ENCODE measurements around the gene FSTL4.

Gene FSTL4

DNA sequence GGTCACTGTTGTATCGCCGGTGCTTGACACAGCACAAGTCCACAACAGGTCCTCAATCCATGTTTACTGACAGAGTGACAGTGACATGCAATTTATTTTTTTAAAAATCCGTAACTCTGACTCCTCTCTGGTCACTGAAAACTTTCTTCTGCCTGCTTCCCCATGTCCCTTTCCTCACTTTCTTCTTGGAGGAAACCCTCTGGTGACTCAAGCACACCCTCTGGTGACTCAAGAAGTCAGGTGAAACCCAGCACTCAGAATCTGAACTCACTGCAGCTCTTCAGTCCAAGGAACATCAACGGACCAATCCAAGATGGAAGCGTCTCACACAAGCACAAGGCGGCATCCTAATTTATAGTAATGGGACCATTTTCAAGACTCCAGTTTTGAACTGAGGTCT, 245.9 kb downstream of the FSTL4 start:
- DNase-seq (ENCODE audit: low spot score): no peak

DNA sequence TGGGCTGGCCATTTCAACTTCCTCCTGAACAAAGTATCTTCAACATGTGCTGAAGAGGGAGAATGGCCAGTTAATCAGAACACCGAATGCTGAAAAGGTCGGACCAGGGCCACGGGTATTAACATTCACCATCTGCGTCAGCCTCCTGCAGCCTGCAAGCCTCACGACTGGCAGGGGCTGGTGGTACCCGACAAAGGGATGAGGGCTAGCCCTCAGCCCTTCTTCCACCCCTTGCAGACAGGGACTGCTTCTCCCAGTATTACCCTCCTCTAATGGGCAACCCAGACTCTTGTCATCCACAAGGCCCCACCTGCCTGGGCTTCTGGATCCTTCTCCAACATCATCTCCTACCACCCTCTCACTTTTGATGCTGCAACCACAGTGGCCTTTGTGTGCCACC, 246.6 kb downstream of the FSTL4 start:
- no peak for DNase-seq (ENCODE audit: low spot score)

DNA sequence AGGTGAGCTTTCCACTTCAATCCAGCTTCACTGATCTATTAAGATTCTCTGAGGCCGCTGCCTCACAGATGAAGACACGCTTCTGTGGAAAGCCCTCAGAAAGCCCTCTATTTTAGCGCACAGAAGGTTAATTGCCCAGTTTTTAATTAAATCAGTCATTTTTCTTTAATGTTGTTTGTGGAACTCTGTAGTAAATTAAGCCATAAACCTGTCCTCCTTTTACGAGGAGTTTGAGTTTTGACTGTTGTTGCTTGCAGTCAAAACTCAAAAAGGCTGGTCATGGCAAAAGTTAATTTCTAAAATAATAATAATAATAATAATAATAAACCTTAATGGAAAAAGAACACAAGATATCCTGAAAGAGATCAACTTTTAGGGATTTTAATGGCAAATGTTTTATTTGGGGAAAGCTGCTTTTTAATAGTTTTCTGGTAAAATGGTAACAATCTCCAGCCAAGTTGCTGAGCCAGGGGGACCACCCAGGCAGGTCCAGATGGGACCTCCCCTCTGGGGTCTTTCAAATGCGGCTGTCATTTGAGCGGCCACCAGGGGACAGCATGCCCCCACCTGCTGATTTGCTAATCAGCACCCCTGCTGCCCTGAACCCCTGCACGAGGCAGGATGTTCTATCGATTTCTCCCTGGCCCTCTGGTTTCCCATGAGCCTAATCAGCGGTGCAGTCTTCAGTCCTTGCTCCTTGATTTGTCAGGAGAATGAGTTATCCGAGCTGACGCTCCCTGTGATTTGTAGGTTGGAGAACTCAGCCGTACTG, 247.2 kb downstream of the FSTL4 start:
- DNase-seq (ENCODE audit: low spot score): no peak

DNA sequence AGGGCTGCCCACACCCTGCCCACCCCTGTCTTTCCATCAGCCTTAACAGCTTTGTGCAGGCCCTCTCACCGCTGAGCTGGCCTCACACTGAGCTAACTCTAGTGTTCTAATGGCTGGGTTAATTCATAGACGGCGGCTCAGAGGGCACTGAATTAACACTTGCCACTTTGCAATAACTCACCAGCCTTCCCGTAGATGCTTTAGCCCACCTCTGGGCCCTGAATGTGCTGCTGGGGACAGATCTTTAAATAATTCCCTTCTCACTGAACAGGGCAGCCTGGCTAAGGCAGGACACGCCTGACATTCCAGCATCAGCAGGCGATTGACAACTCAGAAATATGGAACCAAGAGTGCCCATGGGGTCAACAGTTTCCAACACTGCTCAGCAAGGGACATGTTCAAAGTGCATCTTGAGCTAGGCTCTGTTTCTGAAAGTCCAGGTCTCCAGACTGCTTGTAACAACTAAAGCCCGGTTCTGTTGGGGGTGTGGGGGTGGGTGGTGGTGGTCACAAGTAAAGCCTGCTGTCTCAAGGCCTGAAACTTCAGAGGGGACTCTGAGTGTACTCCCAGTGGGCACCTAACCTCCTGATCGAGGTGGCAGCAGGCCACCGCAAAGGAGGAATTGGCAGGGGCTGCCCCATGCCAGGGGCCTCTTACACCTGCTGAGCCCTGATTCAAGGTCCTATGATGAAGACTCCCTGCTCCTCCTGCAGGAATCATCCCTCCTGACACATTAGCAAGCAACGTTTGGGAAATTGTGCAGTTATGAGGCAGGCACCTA, 248.3 kb downstream of the FSTL4 start:
- DNase-seq (ENCODE audit: low spot score): no peak

DNA sequence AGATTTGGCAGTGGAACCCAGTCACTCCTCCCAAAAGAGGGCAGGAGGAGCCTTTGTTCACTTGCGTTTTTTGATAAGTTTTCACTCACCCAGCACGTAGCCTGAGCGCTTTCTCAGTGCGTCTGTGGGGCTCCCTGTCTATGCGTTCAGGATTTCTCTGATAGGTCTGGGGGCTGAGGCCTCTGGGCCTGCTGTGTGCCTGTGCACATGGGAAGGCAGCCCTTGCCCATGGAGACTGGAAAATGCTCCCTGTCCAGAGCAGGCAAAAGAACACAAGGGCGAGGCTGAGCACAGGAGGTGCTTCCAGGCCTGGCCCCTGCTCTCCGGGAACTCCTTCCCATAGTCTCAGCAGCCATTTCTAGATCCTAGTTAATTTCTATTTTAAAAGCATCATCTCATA, 249.9 kb downstream of the FSTL4 start:
- DNase-seq (ENCODE audit: low spot score): no peak

DNA sequence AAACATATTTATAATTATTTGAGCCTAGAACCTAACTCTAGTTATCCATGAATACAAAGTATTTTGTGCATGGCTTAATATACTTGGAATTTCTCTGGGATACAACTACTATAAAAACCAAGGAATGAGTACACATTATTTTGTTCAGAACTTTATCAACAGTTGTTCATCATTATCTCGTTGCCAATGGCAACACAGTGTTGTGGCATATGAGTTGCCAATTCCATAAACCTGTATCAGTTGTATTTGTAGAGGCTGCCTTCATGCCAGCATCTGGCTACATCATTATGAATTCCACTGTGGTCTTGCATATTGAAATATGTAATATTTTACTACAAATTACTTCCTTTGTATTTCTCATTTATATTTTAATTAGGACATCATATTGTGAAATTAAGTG, 250.4 kb downstream of the FSTL4 start:
- DNase-seq (ENCODE audit: low spot score): no peak

DNA sequence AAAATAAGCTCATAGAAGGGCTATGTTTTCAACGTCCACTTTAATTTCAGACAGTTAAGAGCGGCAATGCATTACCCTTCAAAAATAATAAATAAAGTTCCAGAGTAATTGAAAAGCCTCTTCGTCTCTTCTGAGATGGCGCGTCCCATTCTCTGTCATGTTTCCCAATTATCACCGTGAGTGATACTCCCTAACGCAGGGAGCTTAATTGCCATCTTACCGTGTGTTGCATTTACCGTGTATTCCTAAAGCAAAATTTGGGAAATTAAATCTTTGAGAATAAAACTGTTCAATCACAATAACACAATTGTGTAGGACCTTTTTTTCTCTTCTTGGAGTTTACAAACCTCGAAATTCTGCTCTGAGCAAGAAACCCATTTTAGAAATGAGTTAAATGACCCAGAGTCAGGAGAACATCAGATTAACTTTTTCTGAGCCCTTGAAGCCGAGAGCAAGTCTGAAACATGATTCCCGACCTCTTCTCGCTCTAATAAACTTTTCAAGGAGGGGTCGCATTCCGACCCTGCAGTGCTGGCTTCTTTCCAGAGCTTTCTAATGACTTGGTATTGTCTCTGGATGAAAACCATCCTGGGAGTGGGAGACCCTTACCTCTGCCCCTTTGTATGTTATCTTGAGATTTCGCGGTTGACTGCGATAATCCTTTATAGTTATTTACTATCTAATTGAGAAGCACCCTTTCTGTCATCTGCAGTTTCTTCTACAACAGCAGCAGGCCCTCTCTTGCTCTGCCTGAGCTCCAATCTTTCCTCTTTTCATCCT, 251.5 kb downstream of the FSTL4 start:
- DNase-seq (ENCODE audit: low spot score): no peak

DNA sequence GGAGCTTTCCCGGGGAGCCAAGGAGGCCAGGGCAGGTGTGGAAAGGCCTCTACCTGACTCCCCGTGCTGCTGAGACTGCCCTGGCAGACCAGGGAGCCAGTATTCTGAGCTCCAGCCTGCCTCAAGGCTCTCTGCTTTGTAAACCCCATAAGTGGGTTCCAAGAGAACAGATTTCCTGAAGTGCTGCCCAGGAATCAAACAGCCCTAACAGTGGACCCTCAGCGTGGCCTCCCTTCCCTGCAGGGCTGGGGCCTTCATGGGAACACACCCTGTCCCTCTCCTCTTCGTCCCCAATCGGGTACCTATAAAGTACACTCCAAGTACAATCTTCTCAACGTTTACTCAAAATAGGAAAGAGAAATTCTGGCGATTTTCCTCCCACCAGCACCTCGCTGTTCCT, 252.5 kb downstream of the FSTL4 start:
- no peak for DNase-seq (ENCODE audit: low spot score)

DNA sequence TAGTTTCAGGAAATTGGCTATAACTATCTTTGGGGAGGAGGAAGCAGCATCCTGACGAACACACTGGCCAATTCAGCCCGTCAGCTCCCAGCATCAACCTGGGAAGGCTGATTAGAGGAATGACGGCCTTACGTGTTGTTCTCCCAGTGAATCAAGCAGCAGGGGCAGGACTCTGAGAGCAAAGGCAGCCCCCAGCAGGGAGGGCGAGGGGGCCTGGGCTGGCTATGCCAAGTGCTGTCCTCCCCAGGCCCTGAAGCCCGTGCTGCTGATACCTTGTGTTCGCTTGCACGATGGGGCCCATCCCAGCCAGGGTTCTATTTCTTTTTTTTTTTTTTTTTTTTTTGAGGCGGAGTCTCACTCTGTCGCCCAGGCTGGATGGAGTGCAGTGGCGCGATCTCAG, 254.1 kb downstream of the FSTL4 start:
- no peak for DNase-seq (ENCODE audit: low spot score)

DNA sequence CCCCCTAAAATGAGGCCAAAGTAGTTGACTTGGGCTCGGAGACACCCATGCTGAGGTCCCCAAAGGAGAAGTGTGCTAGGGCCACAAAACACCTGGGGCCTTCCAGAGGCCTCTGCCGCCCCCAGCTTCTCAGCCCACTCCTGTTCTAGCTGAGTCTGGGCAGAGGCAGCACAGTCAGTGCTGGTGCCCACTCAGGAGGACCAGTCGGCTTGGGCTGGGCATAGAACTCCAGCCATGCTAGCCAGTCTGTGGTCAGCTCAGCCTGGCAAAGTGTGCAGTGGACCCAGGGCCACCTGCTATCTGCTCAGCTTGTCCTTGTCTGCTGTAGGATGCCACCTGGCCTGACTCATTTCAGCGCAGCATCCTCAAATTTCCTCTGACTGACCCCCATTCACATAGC, 254.6 kb downstream of the FSTL4 start:
- no peak for DNase-seq (ENCODE audit: low spot score)

DNA sequence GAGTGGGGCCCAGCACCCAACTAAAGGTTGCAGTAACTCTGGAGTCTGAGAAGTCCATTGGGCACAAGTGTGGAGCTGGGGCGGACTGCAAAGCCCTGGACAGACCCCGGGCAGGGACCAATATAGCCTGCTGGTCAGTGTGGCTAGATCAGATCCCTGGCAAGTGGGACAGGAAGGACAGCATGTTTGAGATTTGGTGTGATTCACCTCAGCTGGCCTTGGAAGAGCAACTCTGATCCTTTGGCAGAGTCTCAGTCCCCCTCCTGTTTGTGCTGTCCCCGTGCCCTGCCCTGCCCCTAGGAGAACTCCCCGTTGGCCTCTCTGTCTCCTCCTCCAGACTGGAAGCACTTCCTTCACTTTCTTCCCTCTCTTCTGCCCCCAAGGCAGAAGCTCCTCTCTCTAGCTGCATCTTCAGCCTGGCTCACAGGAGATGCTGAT, 255.3 kb downstream of the FSTL4 start:
- DNase-seq (ENCODE audit: low spot score): no peak

DNA sequence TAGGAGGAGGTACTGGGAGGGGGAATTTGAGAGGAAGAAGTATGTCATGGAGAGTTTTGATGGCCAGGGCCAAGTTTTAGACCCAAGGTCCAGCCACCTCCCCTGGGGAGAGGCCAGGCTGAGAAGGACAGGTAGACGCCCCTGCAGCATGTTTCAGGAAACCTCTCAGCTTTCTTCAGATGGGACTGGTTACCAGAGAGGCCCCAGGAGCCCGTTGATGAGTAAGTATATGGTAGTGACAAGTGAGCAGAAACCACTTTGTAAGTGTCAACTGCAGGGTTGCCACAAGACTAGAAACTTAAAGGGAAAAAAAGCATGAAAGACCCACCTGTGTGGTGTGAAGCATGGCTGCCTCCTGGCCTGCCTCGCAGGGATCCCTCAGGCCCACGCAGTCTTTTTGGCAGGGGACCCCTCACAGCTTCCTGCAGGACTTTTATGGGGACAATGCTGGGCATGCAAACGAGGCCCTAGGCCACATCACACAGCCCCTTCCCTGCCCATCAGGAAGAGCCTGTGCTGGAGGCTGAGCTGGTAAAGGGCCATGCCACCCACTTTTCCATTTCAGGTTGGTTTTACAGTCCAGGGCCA, 255.9 kb downstream of the FSTL4 start:
- DNase-seq (ENCODE audit: low spot score): no peak

DNA sequence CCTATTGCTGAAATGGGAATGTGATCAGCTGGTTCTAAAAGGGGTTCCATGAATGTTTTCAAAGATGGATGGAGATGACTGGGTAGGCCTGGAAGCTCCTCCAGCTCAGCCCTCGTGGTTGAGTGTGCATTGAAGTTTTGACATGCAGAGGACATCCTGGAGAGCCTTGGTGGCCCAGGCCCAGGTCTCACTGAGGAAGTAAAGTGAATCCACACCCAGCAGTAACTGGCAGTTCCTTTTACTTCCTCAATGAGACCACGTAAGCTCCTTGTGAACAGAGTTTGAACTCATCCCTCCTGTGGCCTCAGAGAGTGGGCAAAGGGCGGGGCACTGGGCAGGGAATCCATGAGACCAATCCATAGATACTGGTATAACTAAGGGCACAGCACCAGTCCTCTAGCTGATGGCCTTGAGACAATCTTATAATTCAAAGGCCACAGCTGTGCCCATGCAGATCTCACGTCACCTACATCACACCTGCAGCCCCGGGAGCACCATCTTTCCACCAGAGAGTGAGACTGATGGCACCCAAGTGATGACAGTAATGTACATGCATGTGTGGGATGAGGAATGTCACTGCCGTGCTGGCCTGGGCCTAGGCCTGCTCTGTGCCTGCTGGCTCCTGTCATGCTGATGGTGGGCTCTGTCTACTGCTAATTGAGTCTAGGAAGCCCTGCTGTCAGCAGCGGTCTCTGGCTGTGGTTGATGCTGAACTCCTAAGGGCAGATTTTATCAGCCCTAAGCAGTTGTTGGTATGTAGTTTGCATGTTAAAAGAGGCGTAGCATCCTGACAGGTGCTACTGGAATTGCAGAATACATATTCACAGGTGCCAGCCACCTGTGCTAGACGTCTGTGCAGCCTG, 257.8 kb downstream of the FSTL4 start:
- no peak for DNase-seq (ENCODE audit: low spot score)

DNA sequence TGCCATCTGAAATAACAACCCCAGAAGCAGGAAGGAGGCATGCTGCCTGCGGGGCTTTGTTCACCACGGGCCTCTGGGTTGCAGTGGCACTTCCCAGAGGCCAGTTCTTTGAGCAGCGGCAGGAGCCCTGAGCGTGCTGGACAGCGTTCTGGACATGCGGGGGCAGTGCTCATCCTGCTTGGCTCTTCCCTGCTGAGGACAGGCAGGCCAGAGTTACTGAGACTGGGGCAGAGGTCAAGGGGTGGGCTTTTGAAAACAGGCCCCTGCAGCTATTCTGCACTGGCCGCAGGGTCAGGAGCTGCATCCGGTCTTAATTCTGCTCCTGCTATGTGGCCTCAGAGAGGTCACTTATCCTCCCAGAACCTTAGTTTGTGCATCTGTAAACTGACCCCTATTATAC, 258.6 kb downstream of the FSTL4 start:
- DNase-seq (ENCODE audit: low spot score): no peak

DNA sequence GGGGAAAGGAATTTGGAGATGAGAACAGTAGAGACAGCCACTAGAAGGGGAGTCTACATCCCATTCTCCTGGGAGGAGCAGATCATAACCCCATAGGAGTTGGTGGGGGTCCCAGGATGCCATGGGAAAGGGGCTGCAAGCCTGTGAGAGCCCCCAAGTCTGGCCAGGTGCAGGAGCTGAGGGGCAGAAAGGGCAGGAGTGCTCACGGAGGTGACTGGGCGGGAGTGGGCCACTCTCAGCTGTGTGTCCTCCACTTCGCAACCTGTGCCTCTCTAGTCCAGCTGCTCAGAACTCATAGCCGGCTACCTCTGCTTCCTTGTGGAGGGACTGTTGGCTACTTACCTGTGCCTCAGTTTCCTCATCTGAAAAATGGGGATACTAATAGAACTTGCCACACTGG, 263.9 kb downstream of the FSTL4 start:
- no peak for DNase-seq (ENCODE audit: low spot score)

DNA sequence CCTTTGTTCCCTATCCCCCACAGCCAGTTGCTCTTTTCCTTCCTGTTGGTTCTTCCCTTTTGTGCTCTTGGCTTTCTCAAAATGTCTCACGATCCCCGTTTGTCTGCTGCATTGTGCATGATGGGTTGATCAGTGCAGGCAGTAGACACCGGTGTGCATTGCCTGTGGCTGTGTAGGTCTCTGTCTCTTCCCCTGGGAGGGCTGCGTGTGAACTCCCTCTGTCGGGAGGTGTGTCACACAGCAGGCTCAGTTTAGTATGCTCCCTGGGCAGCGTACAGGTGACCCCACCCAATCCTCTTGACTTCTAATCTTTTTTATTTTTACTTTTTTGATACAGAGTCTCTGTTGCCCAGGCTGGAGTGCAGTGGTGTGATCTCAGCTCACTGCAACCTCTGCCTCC, 265.3 kb downstream of the FSTL4 start:
- no peak for DNase-seq (ENCODE audit: low spot score)

DNA sequence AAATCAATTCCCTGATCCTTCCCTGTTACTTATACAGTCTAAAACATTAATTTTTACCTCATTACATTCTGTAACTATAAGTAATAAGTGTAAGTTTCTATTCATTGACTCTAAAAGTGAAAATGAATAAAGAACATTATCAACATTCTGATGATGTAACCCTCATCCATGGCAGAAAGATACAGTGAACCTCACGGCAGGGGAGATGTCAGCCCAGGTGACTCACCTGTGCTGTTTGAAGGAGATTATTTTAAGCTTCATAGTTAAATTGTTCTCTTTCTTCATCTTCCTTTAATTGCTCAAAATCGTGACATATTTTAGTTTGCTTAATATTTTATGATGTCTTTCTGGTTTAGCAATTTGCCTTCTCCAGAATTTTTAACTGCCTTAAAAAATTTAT, 268.1 kb downstream of the FSTL4 start:
- DNase-seq (ENCODE audit: low spot score): no peak

DNA sequence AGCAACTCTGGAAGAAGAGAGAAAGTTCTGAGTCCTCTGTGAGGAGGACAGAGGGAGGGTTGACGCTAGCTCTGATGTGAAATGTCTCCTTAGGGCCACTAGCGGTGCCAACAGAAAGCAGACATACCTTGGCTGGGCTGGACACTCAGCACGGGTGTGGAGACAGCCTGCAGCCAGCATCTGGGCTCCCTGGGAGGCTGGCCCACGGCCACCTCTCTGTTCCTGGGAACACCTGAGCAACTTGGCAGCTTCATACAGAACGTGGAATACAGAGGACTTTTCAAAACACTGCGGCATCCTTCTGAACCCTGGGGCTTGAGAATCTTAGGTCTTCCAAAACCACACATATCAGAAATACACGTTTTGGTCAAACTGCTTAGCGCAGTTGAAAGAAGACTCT, 269.1 kb downstream of the FSTL4 start:
- no peak for DNase-seq (ENCODE audit: low spot score)

DNA sequence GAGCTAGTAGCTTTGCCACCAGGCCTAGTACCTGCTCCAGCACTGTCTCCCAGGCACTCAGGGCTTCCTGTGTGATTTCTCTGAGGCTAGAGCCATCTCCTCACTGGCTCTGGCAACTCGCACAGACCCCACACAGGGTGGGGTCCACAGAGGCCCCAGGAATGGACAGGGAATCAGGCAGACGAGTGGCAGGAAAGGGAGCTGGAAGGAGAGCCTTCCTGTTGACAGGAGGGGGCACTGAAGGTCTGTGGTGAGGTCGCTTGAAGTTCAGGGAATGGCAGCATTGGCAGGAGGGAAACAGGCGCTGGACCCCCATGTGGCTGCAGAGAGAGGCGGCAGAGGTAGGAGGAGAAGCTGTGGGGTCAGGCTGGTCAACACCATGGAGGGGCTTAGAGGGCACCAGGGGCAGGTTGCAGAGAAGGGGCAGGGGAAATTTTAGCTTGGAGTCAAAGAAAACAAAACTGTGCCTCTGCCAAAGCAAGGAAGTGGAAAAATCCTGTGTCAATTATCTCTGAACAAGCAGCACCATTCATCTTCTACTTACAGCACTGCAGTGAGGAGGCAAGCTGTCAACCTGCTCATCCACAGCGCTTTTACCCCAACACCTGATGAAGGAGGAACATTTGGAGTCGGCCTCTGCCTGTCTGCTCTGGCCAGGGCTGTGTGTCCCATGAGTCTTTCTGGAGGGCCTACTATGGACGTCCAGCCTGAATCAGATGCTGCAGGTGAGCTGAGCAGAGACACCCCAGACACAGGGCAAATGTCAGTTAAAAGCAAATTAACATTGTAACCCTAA, 270.2 kb downstream of the FSTL4 start:
- no peak for DNase-seq (ENCODE audit: low spot score)

DNA sequence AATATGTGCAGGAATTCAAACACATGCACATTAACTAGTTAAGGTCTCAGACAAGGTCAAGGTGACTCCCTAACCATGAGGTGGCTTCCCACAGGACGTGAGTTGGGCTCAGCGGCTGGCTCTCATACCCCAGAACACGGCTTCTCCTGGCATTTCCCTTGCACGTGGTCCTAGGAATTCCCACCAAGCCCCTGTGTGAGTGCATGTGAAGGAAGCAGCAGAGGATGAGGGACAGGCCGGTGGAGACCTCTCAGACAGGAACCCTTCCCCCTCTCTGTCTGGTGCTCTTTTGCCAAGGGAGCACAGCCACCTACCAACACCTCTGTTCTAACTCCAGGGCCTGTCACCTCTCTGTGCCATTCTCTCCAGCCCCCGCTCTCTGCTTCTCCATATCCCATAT, 271.0 kb downstream of the FSTL4 start:
- no peak for DNase-seq (ENCODE audit: low spot score)

DNA sequence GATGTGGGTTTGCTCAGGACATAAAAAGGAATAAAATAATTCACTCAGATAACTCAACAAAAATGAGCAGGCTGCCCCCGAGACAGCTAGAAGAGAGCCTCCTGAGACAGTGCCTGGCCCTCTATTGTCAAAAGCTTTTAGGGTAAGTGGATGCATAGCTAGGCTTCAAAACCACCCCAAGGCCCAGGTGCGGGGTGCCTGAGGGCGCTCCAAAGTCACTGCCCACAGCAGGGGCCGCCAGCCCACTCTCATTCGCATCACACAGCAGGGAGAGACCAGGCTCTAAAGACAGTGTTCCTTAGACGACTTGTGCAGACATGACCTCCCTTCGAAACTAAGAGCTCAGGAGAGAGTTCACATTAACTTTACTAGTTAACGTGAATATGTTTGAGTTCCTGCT, 271.5 kb downstream of the FSTL4 start:
- no peak for DNase-seq (ENCODE audit: low spot score)
